K562 (cell line): ENCODE results near the gene ITGA1. TPM values are rescaled to one million over a fixed set of nuclear protein-coding genes. Genes with fewer than 3 reads are reported as not detected.

Experiments
- ATAC-seq: fragments of 200-7000 bp; cut with Tn5 transposase; 3 replicates; pipeline ENCODE4 v1.9.1; 2020; ENCODE audit warnings: moderate library complexity
- BruUV-seq: library from RNA; stranded (reverse); fragments of 400-500 nt; replicated peaks from 2 replicates; lab custom pipeline; 2021; lab: Mats Ljungman, UMichigan
- CTCF ChIA-PET: fragments of 300-600 bp; formaldehyde crosslinking; extraction: SDS; loops from one replicate; lab custom pipeline; 2021; ENCODE audit warnings: low intra/inter-chr PET ratio; lab: Yijun Ruan, JAX
- POLR2A ChIA-PET: fragments of 300-600, 350-650 bp; sonication (Branson Sonifier 250); formaldehyde crosslinking; extraction: SDS; loops from one replicate; lab custom pipeline; 2021; ENCODE audit warnings: antibody characterized with exemption, inconsistent platforms; lab: Yijun Ruan, JAX
- DNase-seq, 4 experiments: peaks; one replicate each; pipeline versions ENCODE4 v3.0.0 to v3.0.0-alpha.2; 2011 to 2018; ENCODE audit warnings: low spot score in 3 of 4, mixed read lengths in 3 of 4; ENCODE audit errors: extremely low read depth in 1 of 4
- FAIRE-seq: peaks from 2 replicates; lab custom pipeline; 2011; peaks lifted over from hg19 to GRCh38; lab: Jason Lieb, UNC
- H2AFZ ChIP-seq: 2 replicates; pipeline ENCODE4 v1.6.0; 2011; ENCODE audit warnings: low read depth, low read length, control low read depth, inconsistent platforms
- H3K27ac ChIP-seq: fragments of 200-600 bp; 3 replicates; pipeline ENCODE4 v1.8.0; 2011; ENCODE audit warnings: low read depth, mild to moderate bottlenecking, control low read depth, inconsistent platforms, low read length, moderate library complexity, mixed read lengths; ENCODE audit errors: extremely low read depth
- H3K27me3 ChIP-seq, 2 experiments: fragments of 300-600 bp in 1 of 2; 2 replicates in 1 of 2; 3 replicates in 1 of 2; pipeline versions ENCODE4 v1.6.0 to v1.8.0; 2011; ENCODE audit warnings: inconsistent platforms in 2 of 2, low read length in 2 of 2, mild to moderate bottlenecking in 1 of 2, mixed read lengths in 1 of 2, moderate library complexity in 1 of 2; ENCODE audit not compliant: control insufficient read depth in 2 of 2, insufficient read depth in 2 of 2
- H3K36me3 ChIP-seq: fragments of 300-600 bp; 3 replicates; pipeline ENCODE4 v1.8.0; 2011; ENCODE audit warnings: mild to moderate bottlenecking, low read length, inconsistent platforms; ENCODE audit not compliant: control insufficient read depth, insufficient read depth
- H3K4me1 ChIP-seq, 2 experiments: fragments of 200-600 bp in 1 of 2; replicated peaks in 1 of 2; 2 replicates in 1 of 2; 3 replicates in 1 of 2; pipeline versions ENCODE4 v1.5.1 to v1.8.0; 2011; ENCODE audit warnings: inconsistent platforms in 2 of 2, low read length in 2 of 2, mild to moderate bottlenecking in 1 of 2, mixed read lengths in 1 of 2, moderate library complexity in 1 of 2; ENCODE audit not compliant: control insufficient read depth in 2 of 2, insufficient read depth in 2 of 2
- H3K4me2 ChIP-seq: 2 replicates; pipeline ENCODE4 v1.6.1; 2011; ENCODE audit warnings: low read length, control low read depth, inconsistent platforms, mixed read lengths; ENCODE audit not compliant: insufficient read depth
- H3K4me3 ChIP-seq: fragments of 200-600 bp; sonication (generic), shearing (Covaris generic); 2 replicates; pipeline ENCODE4 v1.5.1; 2016; ENCODE audit warnings: control low read depth, inconsistent platforms
- H3K79me2 ChIP-seq: fragments of 200-600 bp; 3 replicates; pipeline ENCODE4 v1.8.0; 2011; ENCODE audit warnings: low read length, inconsistent platforms; ENCODE audit not compliant: control insufficient read depth, insufficient read depth
- H3K9ac ChIP-seq, 2 experiments: 2 replicates each; pipeline versions ENCODE4 v1.6.0 to v1.6.1; 2011; ENCODE audit warnings: low read depth in 2 of 2, low read length in 2 of 2, control low read depth in 1 of 2, inconsistent platforms in 1 of 2, mild to moderate bottlenecking in 1 of 2, mixed read lengths in 1 of 2; ENCODE audit not compliant: insufficient read depth in 1 of 2
- H3K9me1 ChIP-seq: one replicate; pipeline ENCODE4 v1.6.0; 2011; ENCODE audit warnings: inconsistent platforms, mild to moderate bottlenecking, low read length, moderate library complexity; ENCODE audit not compliant: control insufficient read depth, insufficient read depth
- H3K9me3 ChIP-seq: replicated peaks from 2 replicates; pipeline ENCODE4 v1.5.1; 2011; ENCODE audit warnings: low read depth, low read length, inconsistent platforms; ENCODE audit not compliant: control insufficient read depth, insufficient read depth
- H4K20me1 ChIP-seq: replicated peaks from 2 replicates; pipeline ENCODE4 v1.6.1; 2011; ENCODE audit warnings: low read length, inconsistent platforms, mixed read lengths; ENCODE audit not compliant: control insufficient read depth, insufficient read depth
- CBFA2T3 ChIP-seq: fragments of 450-650 bp; IDR thresholded peaks from 2 replicates; pipeline ENCODE4 v1.6.1; 2017
- CREB5 ChIP-seq: fragments of 250-450 bp; sonication (Bioruptor Pico); IDR thresholded peaks from 2 replicates; pipeline ENCODE4 v1.5.0; 2020; ENCODE audit warnings: mild to moderate bottlenecking
- DIDO1 ChIP-seq: fragments of 450-650 bp; IDR thresholded peaks from 2 replicates; pipeline ENCODE4 v1.6.1; 2016; ENCODE audit warnings: low read depth, missing biosample characterization, missing genetic modification characterization
- E4F1 ChIP-seq: fragments of 250-450 bp; sonication (Bioruptor Pico); IDR thresholded peaks from 2 replicates; pipeline ENCODE4 v1.5.0; 2021; ENCODE audit warnings: mild to moderate bottlenecking, borderline replicate concordance
- FOXM1 ChIP-seq, 2 experiments: fragments of 450-650 bp in 1 of 2; sonication (generic) in 1 of 2; formaldehyde crosslinking in 1 of 2; IDR thresholded peaks; 2 replicates each; pipeline versions ENCODE4 v1.6.1 to v1.9.0; 2017 to 2022; ENCODE audit warnings: low read depth in 2 of 2, mild to moderate bottlenecking in 2 of 2, missing genetic modification reagents in 1 of 2, moderate library complexity in 1 of 2
- KLF6 ChIP-seq: fragments of 250-450 bp; sonication (Bioruptor Pico); IDR thresholded peaks from 2 replicates; pipeline ENCODE4 v1.4.0; 2020; ENCODE audit warnings: mild to moderate bottlenecking, moderate library complexity, borderline replicate concordance
- NR4A1 ChIP-seq, 2 experiments: fragments of 250-450 bp in 1 of 2; fragments of 450-650 bp in 1 of 2; sonication (Bioruptor Pico) in 1 of 2; IDR thresholded peaks; 2 replicates each; pipeline versions ENCODE4 v1.4.0 to v1.6.1; 2016 to 2020; ENCODE audit warnings: mild to moderate bottlenecking in 2 of 2, missing compliant biosample characterization in 1 of 2, missing genetic modification characterization in 1 of 2, moderate library complexity in 1 of 2
- SMAD2 ChIP-seq: fragments of 150-350 bp; IDR thresholded peaks from 2 replicates; pipeline ENCODE4 v1.6.1; 2014; ENCODE audit warnings: low read depth, mild to moderate bottlenecking, low read length
- SNIP1 ChIP-seq: fragments of 450-650 bp; IDR thresholded peaks from 2 replicates; pipeline ENCODE4 v1.7.1; 2017; ENCODE audit warnings: low read depth, mild to moderate bottlenecking
- ZNF175 ChIP-seq: fragments of 200-800 bp; sonication (Bioruptor generic); IDR thresholded peaks from 2 replicates; pipeline ENCODE4 v1.6.1; 2016; ENCODE audit warnings: low read depth, mild to moderate bottlenecking, missing genetic modification characterization, missing compliant biosample characterization
- ZNF589 ChIP-seq: fragments of 200-800 bp; sonication (Bioruptor generic); IDR thresholded peaks from 2 replicates; pipeline ENCODE4 v1.6.1; 2016; ENCODE audit warnings: low read depth, missing genetic modification characterization, missing compliant biosample characterization
- ZNF644 ChIP-seq: fragments of 200-800 bp; sonication (Bioruptor generic); IDR thresholded peaks from 2 replicates; pipeline ENCODE4 v1.6.1; 2016; ENCODE audit warnings: low read depth, missing genetic modification characterization, missing compliant biosample characterization
- WGBS: fragments of 100-300 bp; shearing (Covaris generic); methylation state at CpG from one replicate; pipeline ENCODE4 v1.1.6; 2016; ENCODE audit warnings: low coverage, mixed read lengths; ENCODE audit not compliant: insufficient coverage; ENCODE audit errors: missing lambda C conversion rate; 5-methylcytosine and 5-hydroxymethylcytosine counted together
- in situ Hi-C: fragments of 300-500 bp; cut with MboI; formaldehyde crosslinking; loops from 4 replicates; pipeline ENCODE4 v1.15.0; 2018; ENCODE audit warnings: inconsistent platforms, mixed read lengths
- intact Hi-C: fragments of 100-400 bp; cut with micrococcal nuclease; formaldehyde crosslinking; loops from 2 replicates; pipeline ENCODE4 v1.14.2; 2022
- polyA plus RNA-seq, 8 experiments: library from polyadenylated mRNA; depleted of rRNA in 4 of 8; stranded (reverse) in 5 of 8; unstranded in 3 of 8; fragments of >200 nt; fragmentation: Nextera tagmentation in 2 of 8; fragmentation: Illumina TruSeq in 1 of 8; extraction: Ambion mirVana in 2 of 8; extraction: Trizol in 1 of 8; gene quantifications; 2 replicates each; pipeline versions ENCODE4 v1.2.1 to v1.2.3, GENCODE V29; 2011 to 2014; ENCODE audit warnings: inconsistent platforms in 1 of 8, missing spikeins in 1 of 8
- total RNA-seq, 7 experiments: library from RNA; depleted of rRNA in 6 of 7; stranded (reverse); fragments of >200 nt in 6 of 7; fragmentation: Illumina TruSeq in 2 of 7; extraction: Trizol in 2 of 7; gene quantifications; 2 replicates each; pipeline versions ENCODE4 v1.2.1 to v1.2.3, GENCODE V29; 2011 to 2021; ENCODE audit warnings: low replicate concordance in 1 of 7

ITGA1 gene
- total and polyA plus RNA-seq, 9 of the 15 experiments (the other 6 are each of a cell fraction or from before 2014, with no cell fraction given), result 0.04 to 0.22 TPM; not detected in 7

GRCh38 chr5:52853650-52854049, 65.9 kb downstream of the ITGA1 start (continued):
- TF ChIP-seq E4F1 (CRISPR knock-in tag), result no peak
- TF ChIP-seq ZNF644 (tag), result no peak
- TF ChIP-seq ZNF175 (CRISPR knock-in tag), result no peak
- TF ChIP-seq KLF6 (CRISPR knock-in tag), result no peak
- TF ChIP-seq SNIP1, result no peak
- no peak for TF ChIP-seq ZNF589 (CRISPR knock-in tag)
- no peak for TF ChIP-seq CBFA2T3
- TF ChIP-seq SMAD2, result no peak

DNA sequence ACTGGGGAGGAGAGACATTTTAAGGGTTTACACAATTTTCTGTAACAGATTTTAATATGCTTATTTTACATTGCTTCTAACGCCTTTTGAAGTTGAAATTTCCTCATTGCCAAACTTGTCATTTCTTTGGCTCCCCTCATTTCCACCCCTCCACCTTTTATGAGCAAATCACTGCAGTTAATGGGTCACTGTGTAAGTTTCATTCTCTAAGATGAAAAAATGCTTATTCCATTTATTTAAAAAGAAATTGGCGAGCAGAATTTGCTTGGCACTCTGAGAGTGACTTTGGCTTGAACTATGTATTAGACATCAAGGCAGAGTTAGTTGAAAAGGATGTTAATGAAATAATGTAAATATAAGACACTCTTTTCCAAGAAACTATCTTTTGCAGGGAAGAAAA, 66.6 kb downstream of the ITGA1 start:
- in situ Hi-C loops, result no loop called here
- BruUV-seq, result no TSS peak
- TF ChIP-seq CREB5 (CRISPR knock-in tag) (no peak), KLF6 (CRISPR knock-in tag) (no peak), NR4A1 (CRISPR knock-in tag; IDR thresholded peaks at IDR 0.05) (no peak), NR4A1 (tag; IDR thresholded peaks at IDR 0.05) (no peak), DIDO1 (tag) (no peak), FOXM1 (IDR thresholded peaks at IDR 0.05; ENCODE audit: low read depth) (no peak), FOXM1 (CRISPR knock-in tag; IDR thresholded peaks at IDR 0.05; ENCODE audit: low read depth) (no peak)

More for the DNA sequence above, 66.6 kb downstream of the ITGA1 start:
- CTCF ChIA-PET, result no interaction called here
- no peaks in the 10 kb centered on the region for H3K9me1 ChIP-seq
- no peaks in the 10 kb centered on the region for H3K79me2 ChIP-seq
- no peak for ATAC-seq
- POLR2A ChIA-PET, result no interaction called here
- H3K9me3 ChIP-seq, result no peaks in the 10 kb centered on the region
- H3K9ac ChIP-seq, result no peak overlapping the region
- H3K36me3 ChIP-seq, result no peaks in the 10 kb centered on the region
- intact Hi-C loops, result no loop called here
- 0% methylated on average over 2 of the region's 2 CpGs for WGBS
- no peak for DNase-seq
- FAIRE-seq, result no peak
- no peaks in the 10 kb centered on the region for H3K4me1 ChIP-seq
- H3K4me2 ChIP-seq, result no peak overlapping the region
- H4K20me1 ChIP-seq, result no peaks in the 10 kb centered on the region
- no peak overlapping the region for H3K4me3 ChIP-seq
- H3K27ac ChIP-seq, result no peak overlapping the region
- no peaks in the 10 kb centered on the region for H3K27me3 ChIP-seq
- H2AFZ ChIP-seq, result no peak overlapping the region
